Neural progenitor cell (in vitro differentiated cells): ENCODE results near the gene ISLR. TPM values are rescaled to one million over a fixed set of nuclear protein-coding genes. Genes with fewer than 3 reads are reported as not detected.

ENCODE experiments used
- DNase-seq: peaks from one replicate; pipeline ENCODE4 v3.0.0-alpha.2; 2016; ENCODE audit warnings: low spot score
- H2AFZ ChIP-seq: fragments of 200-600 bp; sonication (generic); replicated peaks from 2 replicates; pipeline ENCODE4 v1.6.1; 2016; ENCODE audit warnings: antibody characterized with exemption
- H3F3A ChIP-seq: fragments of 200-600 bp; sonication (generic); 2 replicates; pipeline ENCODE4 v1.6.1; 2016; ENCODE audit warnings: antibody characterized with exemption, low read depth
- H3K27ac ChIP-seq: fragments of 200-600 bp; sonication (generic); 2 replicates; pipeline ENCODE4 v1.5.1; 2016; ENCODE audit warnings: mild to moderate bottlenecking
- H3K27me3 ChIP-seq: fragments of 200-600 bp; sonication (generic); 2 replicates; pipeline ENCODE4 v1.6.1; 2016; ENCODE audit warnings: mild to moderate bottlenecking, moderate library complexity
- H3K36me3 ChIP-seq: fragments of 200-600 bp; sonication (generic); 2 replicates; pipeline ENCODE4 v1.5.1; 2016
- H3K4me1 ChIP-seq: fragments of 200-600 bp; sonication (generic); 2 replicates; pipeline ENCODE4 v1.6.1; 2016; ENCODE audit warnings: mixed run types
- H3K4me2 ChIP-seq: fragments of 200-600 bp; sonication (generic); 2 replicates; pipeline ENCODE4 v1.6.1; 2016
- H3K4me3 ChIP-seq: fragments of 200-600 bp; sonication (generic); 2 replicates; pipeline ENCODE4 v1.5.1; 2016
- H3K79me2 ChIP-seq: fragments of 200-600 bp; sonication (generic); 2 replicates; pipeline ENCODE4 v1.6.1; 2016; ENCODE audit warnings: low read depth
- H3K9ac ChIP-seq: fragments of 200-600 bp; sonication (generic); 2 replicates; pipeline ENCODE4 v1.6.1; 2016
- H3K9me3 ChIP-seq: fragments of 200-600 bp; sonication (generic); 2 replicates; pipeline ENCODE4 v1.5.1; 2016; ENCODE audit warnings: low read depth
- H4K20me1 ChIP-seq: fragments of 200-600 bp; sonication (generic); 2 replicates; pipeline ENCODE4 v1.6.1; 2016; ENCODE audit warnings: low read depth
- H3K27ac Mint-ChIP-seq: 3 replicates; pipeline ENCODE4 v1.8.0; 2021; ENCODE audit warnings: mixed read lengths
- H3K27me3 Mint-ChIP-seq: 2 replicates; pipeline ENCODE4 v1.8.0; 2022; ENCODE audit warnings: low read depth, mild to moderate bottlenecking, inconsistent platforms, moderate library complexity, mixed read lengths; ENCODE audit not compliant: insufficient read depth
- H3K36me3 Mint-ChIP-seq: 3 replicates; pipeline ENCODE4 v1.8.0; 2021; ENCODE audit warnings: mixed read lengths
- H3K4me1 Mint-ChIP-seq: 3 replicates; pipeline ENCODE4 v1.8.0; 2021; ENCODE audit warnings: mixed read lengths
- H3K4me3 Mint-ChIP-seq: 3 replicates; pipeline ENCODE4 v1.8.0; 2021; ENCODE audit warnings: mild to moderate bottlenecking, moderate library complexity, mixed read lengths
- H3K9me3 Mint-ChIP-seq: 3 replicates; pipeline ENCODE4 v1.8.0; 2020; ENCODE audit warnings: mixed read lengths
- CTCF ChIP-seq: fragments of 200-600 bp; sonication (generic); IDR thresholded peaks from 2 replicates; pipeline ENCODE4 v1.5.1; 2017; ENCODE audit warnings: antibody characterized with exemption, mild to moderate bottlenecking
- EZH2 ChIP-seq: fragments of 200-600 bp; sonication (generic); IDR thresholded peaks from 2 replicates; pipeline ENCODE4 v1.6.1; 2017; ENCODE audit warnings: antibody characterized with exemption, mild to moderate bottlenecking, moderate library complexity
- EZH2phosphoT487 ChIP-seq: fragments of 200-600 bp; sonication (generic); IDR thresholded peaks from 2 replicates; pipeline ENCODE4 v1.6.1; 2017; ENCODE audit warnings: antibody characterized with exemption
- total RNA-seq: library from RNA; depleted of rRNA; stranded (reverse); fragments of >200 nt; gene quantifications from 2 replicates; pipeline ENCODE4 v1.2.3, GENCODE V29; 2015; ENCODE audit warnings: low replicate concordance

ISLR gene
- total RNA-seq, 1 donor from 2014 or later: not detected

GRCh38 chr15:74136814-74137536, 36.5 kb upstream of the ISLR start:
- no peak for DNase-seq
- H3K27me3 Mint-ChIP-seq: peaks cover 40% of the 10 kb centered on the region
- H3K4me1 ChIP-seq: peaks cover 35% of the 10 kb centered on the region
- peak overlapping the region; percentile 58 for H2AFZ ChIP-seq
- H3K27me3 ChIP-seq: peaks cover 78% of the 10 kb centered on the region
- peaks cover 21% of the 10 kb centered on the region for H4K20me1 ChIP-seq
- H3K4me3 ChIP-seq: peak overlapping the region; percentile 53
- peaks cover 3% of the 10 kb centered on the region for H3K36me3 Mint-ChIP-seq
- peaks cover 53% of the 10 kb centered on the region for H3F3A ChIP-seq
- no peaks in the 10 kb centered on the region for H3K79me2 ChIP-seq
- H3K9me3 Mint-ChIP-seq: peaks cover 4% of the 10 kb centered on the region
- H3K9me3 ChIP-seq: no peaks in the 10 kb centered on the region
- peaks cover 48% of the 10 kb centered on the region for H3K4me1 Mint-ChIP-seq
- TF ChIP-seq CTCF (no peak), EZH2 (no peak), EZH2phosphoT487 (no peak)
- H3K4me2 ChIP-seq: peak overlapping the region; percentile 83
- no peak overlapping the region for H3K9ac ChIP-seq
- H3K27ac ChIP-seq: no peak overlapping the region
- H3K27ac Mint-ChIP-seq: no peak overlapping the region
- H3K4me3 Mint-ChIP-seq: peak overlapping the region; percentile 82
- H3K36me3 ChIP-seq: no peaks in the 10 kb centered on the region

GRCh38 chr15:74137537-74137894, 36.0 kb upstream of the ISLR start:
- Histone ChIP-seq H2AFZ (no peak overlapping the region), H4K20me1 (peaks cover 16% of the 10 kb centered on the region), H3K79me2 (no peaks in the 10 kb centered on the region), H3K27me3 (peaks cover 73% of the 10 kb centered on the region), H3F3A (peaks cover 53% of the 10 kb centered on the region), H3K4me3 (no peak overlapping the region), H3K4me1 (peaks cover 35% of the 10 kb centered on the region), H3K9ac (no peak overlapping the region), H3K9me3 (no peaks in the 10 kb centered on the region), H3K4me2 (no peak overlapping the region), H3K27ac (no peak overlapping the region), H3K36me3 (no peaks in the 10 kb centered on the region)
- H3K27ac Mint-ChIP-seq: no peak overlapping the region
- no peak for DNase-seq
- no peak for TF ChIP-seq EZH2
- TF ChIP-seq CTCF: no peak
- TF ChIP-seq EZH2phosphoT487: no peak
- no peaks in the 10 kb centered on the region for H3K9me3 Mint-ChIP-seq
- peak overlapping the region; percentile 82 for H3K4me3 Mint-ChIP-seq
- peaks cover 45% of the 10 kb centered on the region for H3K4me1 Mint-ChIP-seq
- peaks cover 35% of the 10 kb centered on the region for H3K27me3 Mint-ChIP-seq
- H3K36me3 Mint-ChIP-seq: no peaks in the 10 kb centered on the region

DNA sequence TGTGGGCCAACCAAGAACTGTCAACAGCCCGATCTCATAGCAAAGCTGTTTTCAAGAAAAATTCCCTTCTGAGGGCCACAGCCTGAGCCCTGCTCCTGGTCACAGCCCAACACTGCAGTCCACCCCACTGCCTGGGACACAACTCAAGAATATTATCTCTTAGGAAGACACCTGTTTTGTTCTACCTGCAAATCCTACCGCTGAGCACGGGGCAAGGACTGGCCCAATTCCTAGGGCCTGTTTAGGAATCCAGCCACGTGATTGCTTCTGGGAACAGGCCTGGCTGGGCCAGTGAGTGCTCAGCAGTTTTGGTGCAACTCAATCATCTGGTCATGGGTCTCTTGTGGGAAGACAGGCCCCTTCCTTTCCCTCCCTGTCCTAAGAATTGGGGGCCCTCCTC, 34.9 kb upstream of the ISLR start:
- Mint-ChIP-seq H3K4me3 (no peak overlapping the region), H3K27me3 (peaks cover 26% of the 10 kb centered on the region), H3K9me3 (no peaks in the 10 kb centered on the region), H3K4me1 (peaks cover 45% of the 10 kb centered on the region), H3K36me3 (no peaks in the 10 kb centered on the region), H3K27ac (no peak overlapping the region)
- H3K4me2 ChIP-seq: no peak overlapping the region
- H3K79me2 ChIP-seq: no peaks in the 10 kb centered on the region
- no peaks in the 10 kb centered on the region for H3K36me3 ChIP-seq
- peaks cover 35% of the 10 kb centered on the region for H3K4me1 ChIP-seq
- no peaks in the 10 kb centered on the region for H3K9me3 ChIP-seq
- peaks cover 61% of the 10 kb centered on the region for H3K27me3 ChIP-seq
- H3F3A ChIP-seq: peaks cover 53% of the 10 kb centered on the region
- no peak for DNase-seq
- H4K20me1 ChIP-seq: peaks cover 9% of the 10 kb centered on the region
- H3K9ac ChIP-seq: no peak overlapping the region
- no peak overlapping the region for H2AFZ ChIP-seq
- TF ChIP-seq EZH2phosphoT487 (no peak), CTCF (no peak), EZH2 (no peak)
- H3K27ac ChIP-seq: no peak overlapping the region
- no peak overlapping the region for H3K4me3 ChIP-seq
